Neuronal stem cell (in vitro differentiated cells): ENCODE results near the gene LGALS3.

ENCODE experiments used
- DNase-seq: peaks from one replicate; pipeline ENCODE4 v3.0.0-alpha.2; 2013; ENCODE audit warnings: low spot score
- H2AFZ ChIP-seq: one replicate; pipeline ENCODE4 v1.6.1; 2013; ENCODE audit warnings: mild to moderate bottlenecking, low read length, inconsistent platforms
- H2AK5ac ChIP-seq: 2 replicates; pipeline ENCODE4 v1.6.1; 2013; ENCODE audit warnings: low read depth, mild to moderate bottlenecking, inconsistent platforms, low read length, moderate library complexity, mixed read lengths
- H2BK120ac ChIP-seq: 2 replicates; pipeline ENCODE4 v1.6.1; 2013; ENCODE audit warnings: low read depth, mild to moderate bottlenecking, inconsistent platforms, low read length, moderate library complexity, mixed read lengths
- H2BK12ac ChIP-seq: one replicate; pipeline ENCODE4 v1.6.1; 2013; ENCODE audit warnings: low read length, inconsistent platforms
- H2BK15ac ChIP-seq: 2 replicates; pipeline ENCODE4 v1.6.1; 2013; ENCODE audit warnings: mild to moderate bottlenecking, low read length, inconsistent platforms, mixed read lengths
- H2BK5ac ChIP-seq: one replicate; pipeline ENCODE4 v1.6.1; 2013; ENCODE audit warnings: inconsistent platforms, mild to moderate bottlenecking, low read length, moderate library complexity
- H3K14ac ChIP-seq: one replicate; pipeline ENCODE4 v1.6.1; 2013; ENCODE audit warnings: low read length, inconsistent platforms
- H3K18ac ChIP-seq: 2 replicates; pipeline ENCODE4 v1.6.1; 2013; ENCODE audit warnings: low read length, inconsistent platforms
- H3K23ac ChIP-seq: 2 replicates; pipeline ENCODE4 v1.6.1; 2013; ENCODE audit warnings: low read depth, mild to moderate bottlenecking, mixed read lengths, low read length, inconsistent platforms; ENCODE audit not compliant: poor library complexity
- H3K27ac ChIP-seq: replicated peaks from 3 replicates; pipeline ENCODE4 v1.5.1; 2013; ENCODE audit warnings: low read length, inconsistent platforms
- H3K27me3 ChIP-seq, 3 experiments: 2 replicates each; pipeline ENCODE4 v1.6.1; 2013; ENCODE audit warnings: low read length in 3 of 3, mild to moderate bottlenecking in 2 of 3, inconsistent platforms in 1 of 3, low read depth in 1 of 3, mixed read lengths in 1 of 3, moderate library complexity in 1 of 3; ENCODE audit not compliant: control insufficient read depth in 3 of 3, insufficient read depth in 3 of 3
- H3K36me3 ChIP-seq, 2 donors: replicated peaks in 1 of 2; 2 replicates each; pipeline ENCODE4 v1.6.1; 2013; ENCODE audit warnings: low read length in 2 of 2; ENCODE audit not compliant: control insufficient read depth in 2 of 2, insufficient read depth in 2 of 2
- H3K4ac ChIP-seq: 2 replicates; pipeline ENCODE4 v1.6.1; 2013; ENCODE audit warnings: inconsistent platforms, mild to moderate bottlenecking, low read length, moderate library complexity
- H3K4me1 ChIP-seq, 2 donors: 1 replicate in 1 of 2; 2 replicates in 1 of 2; pipeline ENCODE4 v1.6.1; 2013; ENCODE audit warnings: low read length in 2 of 2, low read depth in 1 of 2; ENCODE audit not compliant: control insufficient read depth in 2 of 2, insufficient read depth in 1 of 2
- H3K4me2 ChIP-seq: one replicate; pipeline ENCODE4 v1.6.1; 2013; ENCODE audit warnings: mild to moderate bottlenecking, low read length, inconsistent platforms; ENCODE audit not compliant: insufficient read depth, poor library complexity, severe bottlenecking
- H3K4me3 ChIP-seq, 2 donors: 2 replicates each; pipeline ENCODE4 v1.5.1; 2013; ENCODE audit warnings: low read length in 2 of 2, mild to moderate bottlenecking in 2 of 2, inconsistent platforms in 1 of 2, moderate library complexity in 1 of 2
- H3K79me1 ChIP-seq: one replicate; pipeline ENCODE4 v1.6.1; 2013; ENCODE audit warnings: low read depth, mild to moderate bottlenecking, inconsistent platforms, low read length, moderate library complexity
- H3K9ac ChIP-seq: one replicate; pipeline ENCODE4 v1.6.1; 2013; ENCODE audit warnings: mild to moderate bottlenecking, low read depth, low read length, inconsistent platforms; ENCODE audit not compliant: poor library complexity
- H3K9me3 ChIP-seq, 2 donors: replicated peaks in 1 of 2; 2 replicates each; pipeline versions ENCODE3 to v1.6.1; 2013; ENCODE audit warnings: low read length in 2 of 2, mild to moderate bottlenecking in 2 of 2, inconsistent platforms in 1 of 2, low read depth in 1 of 2, mixed read lengths in 1 of 2, moderate library complexity in 1 of 2; ENCODE audit not compliant: control insufficient read depth in 2 of 2, insufficient read depth in 1 of 2
- H4K8ac ChIP-seq: one replicate; pipeline ENCODE4 v1.6.1; 2013; ENCODE audit warnings: low read depth, mild to moderate bottlenecking, inconsistent platforms, low read length, moderate library complexity
- H4K91ac ChIP-seq: one replicate; pipeline ENCODE4 v1.6.1; 2013; ENCODE audit warnings: low read length, low read depth, mild to moderate bottlenecking, inconsistent platforms; ENCODE audit not compliant: poor library complexity
- WGBS, 2 donors: extraction: QIAGEN DNeasy Blood & Tissue Kit; methylation state at CpG; one replicate each; pipeline ENCODE4 v1.1.7; 2013; ENCODE audit warnings: missing lambda C conversion rate in 2 of 2, mixed read lengths in 1 of 2; ENCODE audit not compliant: insufficient read length in 2 of 2, insufficient replicate concordance in 1 of 2; ENCODE audit errors: extremely low coverage in 2 of 2; 5-methylcytosine and 5-hydroxymethylcytosine counted together

The LGALS3 gene

GRCh38 chr14:55192054-55192621, 63.1 kb downstream of the LGALS3 start:
- Histone ChIP-seq H2BK15ac (no peak overlapping the region), H3K27me3 (no peaks in the 10 kb centered on the region), H3K14ac (no peak overlapping the region), H3K4me2 (peak overlapping the region; percentile 43), H3K79me1 (no peaks in the 10 kb centered on the region), H3K23ac (no peak overlapping the region), H4K8ac (no peak overlapping the region), H2AFZ (peak overlapping the region; percentile 83), H3K27ac (peak overlapping the region; percentile 44), H2BK120ac (no peak overlapping the region), H3K4ac (no peak overlapping the region), H3K18ac (peak overlapping the region; percentile 72), H2AK5ac (no peak overlapping the region), H3K9ac (no peak overlapping the region), H2BK12ac (no peak overlapping the region), H3K4me3 (peak overlapping the region; percentile 74), H2BK5ac (no peak overlapping the region), H3K36me3 (peaks cover 0 to 25% of the 10 kb centered on the region in 2 donors), H4K91ac (no peak overlapping the region), H3K9me3 (peaks cover 0 to 7% of the 10 kb centered on the region in 2 donors), H3K4me1 (peaks cover 1 to 9% of the 10 kb centered on the region in 2 donors)
- no CpG with 5 or more reads among the region's 11 CpGs for WGBS, 2 donors
- DNase-seq, result no peak

DNA sequence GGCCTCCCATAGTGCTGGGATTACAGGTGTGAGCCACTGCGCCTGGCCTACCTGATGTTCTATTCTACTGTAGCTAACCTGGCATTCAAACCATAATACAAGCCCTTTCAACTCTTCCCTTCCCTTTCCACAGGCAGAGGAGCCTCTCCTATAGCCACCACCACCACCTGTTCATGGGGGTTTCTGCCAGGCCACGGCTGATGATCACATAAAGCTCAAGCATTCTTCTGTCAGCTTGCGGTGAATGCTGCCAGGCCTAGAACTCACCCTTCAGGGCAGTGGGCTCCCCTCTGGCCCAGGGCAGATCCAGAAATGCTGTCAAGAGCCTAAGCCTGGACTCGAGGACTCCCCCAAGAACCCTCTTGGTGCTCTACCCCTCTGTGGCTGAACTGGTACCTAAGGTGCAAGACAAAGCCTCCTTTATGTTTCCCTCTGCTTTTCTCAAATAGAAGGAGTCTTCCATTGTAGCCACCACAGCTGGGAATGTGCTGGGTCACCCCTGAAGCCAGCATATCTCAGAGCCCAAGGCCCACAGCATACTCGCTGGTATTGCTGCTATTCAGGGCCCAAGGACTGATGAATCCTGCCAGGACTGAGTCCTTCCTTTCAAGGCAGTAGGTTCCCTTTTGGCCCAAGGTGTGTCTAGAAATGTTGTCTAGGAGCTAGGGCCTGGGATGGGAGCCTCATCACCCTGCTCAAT, 65.8 kb downstream of the LGALS3 start:
- H3K4me1 ChIP-seq, result peaks cover 0 to 3% of the 10 kb centered on the region in 2 donors
- no peak overlapping the region for H3K18ac ChIP-seq
- H2BK12ac ChIP-seq, result no peak overlapping the region
- H3K9ac ChIP-seq, result no peak overlapping the region
- no peak for DNase-seq
- H2BK15ac ChIP-seq, result no peak overlapping the region
- H3K27me3 ChIP-seq, result no peaks in the 10 kb centered on the region
- no peak overlapping the region for H2BK120ac ChIP-seq
- H3K79me1 ChIP-seq, result no peaks in the 10 kb centered on the region
- no peak overlapping the region for H3K4ac ChIP-seq
- no peak overlapping the region for H3K4me3 ChIP-seq
- H3K36me3 ChIP-seq, result peaks cover 0 to under 1% of the 10 kb centered on the region in 2 donors
- H3K9me3 ChIP-seq, result peaks cover 0 to 7% of the 10 kb centered on the region in 2 donors
- H3K27ac ChIP-seq, result no peak overlapping the region
- H2AFZ ChIP-seq, result no peak overlapping the region
- no peak overlapping the region for H4K8ac ChIP-seq
- peak overlapping the region; percentile 30 for H2AK5ac ChIP-seq
- no peak overlapping the region for H4K91ac ChIP-seq
- no peak overlapping the region for H2BK5ac ChIP-seq
- WGBS, 2 donors, result no CpG with 5 or more reads among the region's 5 CpGs
- H3K23ac ChIP-seq, result no peak overlapping the region
- no peak overlapping the region for H3K4me2 ChIP-seq
- H3K14ac ChIP-seq, result no peak overlapping the region
